ENCODE data around the gene GLTPD2. TPM values are rescaled to one million over a fixed set of nuclear protein-coding genes. Genes with fewer than 3 reads are reported as not detected.
A peak's percentile ranks its signal among the peaks of the same experiment; 100 is the strongest.

Gene GLTPD2
- total RNA-seq, 1 experiment from 2014 or later, result not detected

- no peak for DNase-seq (ENCODE audit: low read depth, low spot score)
- no peak overlapping the region for H3K9ac ChIP-seq (ENCODE audit: low read length)
- H2AFZ ChIP-seq (ENCODE audit: low read depth, low read length, poor library complexity, severe bottlenecking), result no peak overlapping the region
- no TSS peak for BruUV-seq (replicated peaks)
- no peaks in the 10 kb centered on the region for H3K79me2 ChIP-seq (ENCODE audit: insufficient read depth, low read length)
- peaks cover 5 to 16% of the 10 kb centered on the region in 2 experiments; a peak in 3 of 4 replicates for H3K4me1 ChIP-seq (ENCODE audit: control insufficient read depth in 1 of 2, insufficient read depth in 2 of 2, low read length in 2 of 2)
- TF ChIP-seq SRF (IDR thresholded peaks at IDR 0.05; ENCODE audit: low read depth) (no peak), POLR2AphosphoS5 (IDR thresholded peaks at IDR 0.05; ENCODE audit: low read depth, low read length) (no peak), RAD21 (IDR thresholded peaks at IDR 0.05; ENCODE audit: low read depth) (no peak), SIN3A (IDR thresholded peaks at IDR 0.05; ENCODE audit: low read depth) (no peak), TCF7L2 (IDR thresholded peaks at IDR 0.05; ENCODE audit: borderline replicate concordance, extremely low read depth, insufficient read depth, insufficient read length) (no peak), ATF3 (IDR thresholded peaks at IDR 0.05) (no peak), CEBPB (IDR thresholded peaks at IDR 0.05; ENCODE audit: low read depth) (no peak), MAX (IDR thresholded peaks at IDR 0.05) (no peak), JUND (IDR thresholded peaks at IDR 0.05) (no peak), EZH2phosphoT487 (IDR thresholded peaks at IDR 0.05; ENCODE audit: borderline replicate concordance) (no peak), REST (IDR thresholded peaks at IDR 0.05; ENCODE audit: low read depth) (no peak), CBX3 (IDR thresholded peaks at IDR 0.05; ENCODE audit: low read depth) (no peak), SP1 (IDR thresholded peaks at IDR 0.05; ENCODE audit: low read depth) (no peak), EZH2 (IDR thresholded peaks at IDR 0.05) (no peak), ZFX (IDR thresholded peaks at IDR 0.05) (no peak), FOSL1 (IDR thresholded peaks at IDR 0.05; ENCODE audit: low read depth) (no peak), ZNF274 (IDR thresholded peaks at IDR 0.05; ENCODE audit: low read depth, low read length) (no peak), ZBTB33 (IDR thresholded peaks at IDR 0.05; ENCODE audit: extremely low read depth, insufficient replicate concordance, low read length) (no peak), CTCF (IDR thresholded peaks at IDR 0.05 in 2 of 3, conservative IDR thresholded peaks at IDR 0.05 in 1 of 3; ENCODE audit: borderline replicate concordance in 1 of 3, insufficient read depth in 1 of 3, low read depth in 2 of 3, low read length in 2 of 3) (no peak)
- intact Hi-C loops (cut with micrococcal nuclease), result no loop called here
- H3K27ac ChIP-seq (ENCODE audit: low read depth, low read length), result no peak overlapping the region
- POLR2A ChIA-PET, result no interaction called here
- no peak for ATAC-seq
- RAD21 ChIA-PET (ENCODE audit: low non-redundant PET in 1 of 2, low total read pairs in 2 of 2, uncharacterized antibody in 2 of 2, unreplicated experiment in 2 of 2), result no interaction called here
- H3K9me3 ChIP-seq (ENCODE audit: control insufficient read depth in 1 of 2, insufficient read depth in 1 of 2, low read depth in 1 of 2, low read length in 2 of 2), result no peaks in the 10 kb centered on the region
- peak overlapping the region; percentile 35 for H3K4me2 ChIP-seq (ENCODE audit: low read length)
- CTCF ChIA-PET, result no interaction called here
- H3K4me3 ChIP-seq (replicated peaks in 1 of 2; ENCODE audit: low read depth in 1 of 2, low read length in 2 of 2), result no peak overlapping the region
- no peaks in the 10 kb centered on the region for H4K20me1 ChIP-seq (ENCODE audit: insufficient read depth)
- no peaks in the 10 kb centered on the region for H3K9me2 ChIP-seq (ENCODE audit: insufficient read depth)
- H3K27me3 ChIP-seq (ENCODE audit: insufficient read depth, low read length), result no peaks in the 10 kb centered on the region
- H3K36me3 ChIP-seq (ENCODE audit: control insufficient read depth in 1 of 2, insufficient read depth in 2 of 2, low read length in 2 of 2), result no peaks in the 10 kb centered on the region
Observed at GRCh38 chr17:4769628-4770027, 19.1 kb upstream of the GLTPD2 start.

Data from HCT116 (cell line).